Peyer's patch (tissue), 4 donors: ENCODE measurements around the gene UGT1A10.

Experiments
- POLR2A ChIP-seq, 2 donors: fragments of 450-650 bp; IDR thresholded peaks; one replicate each; pipeline ENCODE4 v1.5.1; 2017; ENCODE audit warnings: antibody characterized with exemption in 2 of 2, mild to moderate bottlenecking in 2 of 2, moderate library complexity in 2 of 2
- TF ChIP-seq, protein P1 (sequence below), 6 experiments: fragments of 450-650 bp in 4 of 6; fragments of 200-600 bp in 2 of 6; sonication (generic) in 1 of 6; IDR thresholded peaks; one replicate each; pipeline ENCODE4 v1.5.1; 2017 to 2019; ENCODE audit warnings: antibody characterized with exemption in 6 of 6, mild to moderate bottlenecking in 3 of 6, moderate library complexity in 1 of 6

DNA sequence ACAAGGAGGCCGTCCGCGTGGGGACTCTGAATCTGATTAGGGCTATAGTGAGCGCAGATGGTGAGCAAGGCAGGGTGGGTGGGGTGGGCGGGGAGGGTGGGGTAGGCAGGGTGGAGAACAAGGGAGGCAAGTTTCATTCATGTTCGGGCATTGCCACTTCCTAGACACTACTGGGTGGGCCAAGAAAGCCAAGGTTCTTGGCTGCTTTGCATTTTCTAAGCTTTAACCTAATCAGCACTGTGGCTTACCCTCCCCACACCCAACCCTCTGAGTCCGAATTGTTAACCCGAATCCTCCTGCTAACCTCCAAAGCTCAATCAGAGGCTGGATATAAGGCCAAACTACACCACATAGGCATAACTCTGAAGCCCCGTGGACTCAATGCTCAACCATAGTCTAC lies 160.0 kb downstream of the UGT1A10 start:
- TF ChIP-seq, protein P1, sequence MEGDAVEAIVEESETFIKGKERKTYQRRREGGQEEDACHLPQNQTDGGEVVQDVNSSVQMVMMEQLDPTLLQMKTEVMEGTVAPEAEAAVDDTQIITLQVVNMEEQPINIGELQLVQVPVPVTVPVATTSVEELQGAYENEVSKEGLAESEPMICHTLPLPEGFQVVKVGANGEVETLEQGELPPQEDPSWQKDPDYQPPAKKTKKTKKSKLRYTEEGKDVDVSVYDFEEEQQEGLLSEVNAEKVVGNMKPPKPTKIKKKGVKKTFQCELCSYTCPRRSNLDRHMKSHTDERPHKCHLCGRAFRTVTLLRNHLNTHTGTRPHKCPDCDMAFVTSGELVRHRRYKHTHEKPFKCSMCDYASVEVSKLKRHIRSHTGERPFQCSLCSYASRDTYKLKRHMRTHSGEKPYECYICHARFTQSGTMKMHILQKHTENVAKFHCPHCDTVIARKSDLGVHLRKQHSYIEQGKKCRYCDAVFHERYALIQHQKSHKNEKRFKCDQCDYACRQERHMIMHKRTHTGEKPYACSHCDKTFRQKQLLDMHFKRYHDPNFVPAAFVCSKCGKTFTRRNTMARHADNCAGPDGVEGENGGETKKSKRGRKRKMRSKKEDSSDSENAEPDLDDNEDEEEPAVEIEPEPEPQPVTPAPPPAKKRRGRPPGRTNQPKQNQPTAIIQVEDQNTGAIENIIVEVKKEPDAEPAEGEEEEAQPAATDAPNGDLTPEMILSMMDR (IDR thresholded peaks at IDR 0.05): no peak
- no peak for TF ChIP-seq POLR2A (IDR thresholded peaks at IDR 0.05)
